NCI-H524 treated with DMSO at 0.1 percent for 48 hours (cell line): ENCODE results near the gene CD160.
"Not testable (repeated sequence)": the region's sequence is repeated elsewhere in the genome, so short reads cannot be mapped to it uniquely, and the experiment has no call there.

ENCODE experiments used
- DNase-seq: peaks from one replicate; lab custom pipeline; 2025; lab: John Stamatoyannopoulos, UW

Gene CD160

DNA sequence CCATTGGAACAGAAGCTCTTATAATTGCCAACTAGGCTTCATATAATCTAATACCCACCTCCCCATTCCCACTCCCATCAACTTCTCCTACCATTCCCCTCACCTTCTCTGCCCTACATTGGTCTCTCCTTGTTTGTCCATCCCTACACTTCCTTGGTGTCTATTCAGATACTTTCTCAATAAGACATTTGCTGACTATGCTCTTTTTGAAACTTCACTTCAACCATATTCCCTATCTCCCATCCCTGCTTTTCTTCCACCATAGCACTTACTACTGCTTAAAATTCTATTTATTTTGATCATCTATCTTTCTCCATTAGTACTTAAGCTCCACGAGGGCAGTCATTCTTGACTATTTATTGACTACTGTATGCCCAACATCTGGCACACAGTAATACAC lies 40.4 kb downstream of the CD160 start:
- DNase-seq: no peak

DNA sequence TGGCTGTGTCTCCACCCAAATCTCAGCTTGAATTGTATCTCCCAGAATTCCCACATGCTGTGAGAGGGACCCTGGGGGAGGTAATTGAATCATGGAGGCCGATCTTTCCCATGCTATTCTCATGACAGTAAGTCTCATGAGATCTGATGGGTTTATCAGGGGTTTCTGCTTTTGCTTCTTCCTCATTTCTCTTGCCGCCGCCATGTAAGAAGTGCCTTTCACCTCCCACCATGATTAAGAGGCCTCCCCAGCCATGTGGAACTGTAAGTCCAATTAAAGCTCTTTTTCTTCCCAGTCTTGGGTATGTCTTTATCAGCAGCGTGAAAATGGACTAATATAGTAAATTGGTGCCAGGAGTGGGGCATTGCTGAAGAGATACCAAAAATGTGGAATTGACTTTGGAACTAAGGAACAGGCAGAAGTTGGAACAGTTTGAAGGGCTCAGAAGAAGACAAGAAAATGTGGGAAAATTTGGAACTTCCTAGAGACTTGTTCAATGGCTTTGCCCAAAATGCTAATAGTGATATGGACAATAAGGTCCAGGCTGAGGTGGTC lies 41.2 kb downstream of the CD160 start:
- not testable (repeated sequence) for DNase-seq

GRCh38 chr1:145761498-145761897 lies 42.2 kb downstream of the CD160 start:
- DNase-seq: not testable (repeated sequence)

GRCh38 chr1:145762001-145762400 lies 42.7 kb downstream of the CD160 start:
- not testable (repeated sequence) for DNase-seq

- not testable (repeated sequence) for DNase-seq
Observed at GRCh38 chr1:145764231-145764940, 45.1 kb downstream of the CD160 start.

DNA sequence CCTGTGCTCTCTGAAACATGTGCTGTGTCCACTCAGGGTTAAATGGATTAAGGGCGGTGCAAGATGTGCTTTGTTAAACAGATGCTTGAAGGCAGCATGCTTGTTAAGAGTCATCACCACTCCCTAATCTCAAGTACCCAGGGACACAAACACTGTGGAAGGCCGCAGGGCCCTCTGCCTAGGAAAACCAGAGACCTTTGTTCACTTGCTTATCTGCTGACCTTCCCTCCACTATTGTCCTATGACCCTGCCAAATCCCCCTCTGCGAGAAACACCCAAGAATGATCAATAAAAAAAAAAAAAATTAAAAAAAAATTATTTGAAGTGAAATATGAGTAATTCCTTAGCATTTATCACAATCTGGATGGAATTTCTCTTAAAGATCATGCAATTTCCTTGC lies 45.8 kb downstream of the CD160 start:
- DNase-seq: not testable (repeated sequence)

GRCh38 chr1:145765585-145766360 lies 46.5 kb downstream of the CD160 start:
- DNase-seq: not testable (repeated sequence)

- DNase-seq: not testable (repeated sequence)
Observed at GRCh38 chr1:145766926-145767325, 47.6 kb downstream of the CD160 start.

DNA sequence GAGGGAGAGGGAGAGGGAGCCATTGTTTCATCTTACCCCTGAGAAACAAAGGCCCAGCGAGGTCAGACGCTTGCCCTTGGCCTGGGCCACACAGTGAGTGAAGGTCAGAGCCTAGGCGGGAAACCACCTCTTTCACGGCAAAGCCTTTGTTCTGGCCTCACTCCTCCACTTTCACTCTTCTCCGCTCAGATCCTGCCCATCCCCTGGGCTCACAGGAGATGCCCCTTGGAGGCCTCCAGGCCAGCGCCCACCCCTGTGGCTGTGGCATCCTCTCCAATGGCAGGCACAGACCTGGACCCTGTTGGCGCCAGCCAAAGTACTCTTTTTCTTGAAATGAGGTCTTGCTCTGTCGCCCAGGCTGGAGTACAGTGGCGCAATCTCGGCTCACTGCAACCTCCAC lies 48.7 kb downstream of the CD160 start:
- DNase-seq: not testable (repeated sequence)

DNA sequence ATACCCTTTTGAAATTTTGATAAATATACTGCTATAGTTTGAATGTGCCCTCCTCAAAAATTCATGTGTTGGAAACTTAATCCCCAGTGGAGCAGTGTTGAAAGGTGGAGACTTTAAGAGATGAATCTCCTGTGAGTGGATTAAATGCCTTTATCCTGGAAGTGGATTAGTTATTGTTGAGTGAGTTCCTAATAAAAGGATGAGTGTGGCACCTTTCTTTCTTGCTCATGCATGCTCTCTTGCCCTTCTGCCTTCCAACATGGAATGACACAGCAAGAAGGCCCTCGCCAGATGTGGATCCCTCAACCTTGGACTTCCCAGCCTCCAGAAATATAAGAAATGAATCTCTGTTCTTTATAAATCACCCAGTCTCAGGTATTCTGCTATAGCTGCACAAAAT lies 51.8 kb downstream of the CD160 start:
- DNase-seq: peak; percentile 11

DNA sequence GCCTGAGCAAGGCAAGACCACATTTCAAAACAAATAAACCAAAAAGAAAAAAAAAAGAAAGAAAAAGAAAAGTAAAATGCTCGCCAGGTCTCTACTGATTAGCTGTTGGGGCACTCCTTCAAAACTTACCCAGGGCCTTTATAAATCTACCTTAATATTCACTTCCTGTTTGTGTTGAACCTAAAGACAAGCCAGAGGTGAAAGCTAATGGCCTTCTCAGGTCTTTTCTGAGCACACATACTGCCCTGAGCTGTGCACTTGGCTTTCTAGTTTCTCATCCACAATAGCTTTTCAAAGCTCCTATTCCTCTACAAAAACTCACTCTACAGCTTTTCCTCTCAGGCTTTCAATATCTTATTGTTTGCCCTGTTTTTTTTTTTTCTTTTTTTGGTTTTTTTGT lies 54.1 kb downstream of the CD160 start:
- DNase-seq: no peak

DNA sequence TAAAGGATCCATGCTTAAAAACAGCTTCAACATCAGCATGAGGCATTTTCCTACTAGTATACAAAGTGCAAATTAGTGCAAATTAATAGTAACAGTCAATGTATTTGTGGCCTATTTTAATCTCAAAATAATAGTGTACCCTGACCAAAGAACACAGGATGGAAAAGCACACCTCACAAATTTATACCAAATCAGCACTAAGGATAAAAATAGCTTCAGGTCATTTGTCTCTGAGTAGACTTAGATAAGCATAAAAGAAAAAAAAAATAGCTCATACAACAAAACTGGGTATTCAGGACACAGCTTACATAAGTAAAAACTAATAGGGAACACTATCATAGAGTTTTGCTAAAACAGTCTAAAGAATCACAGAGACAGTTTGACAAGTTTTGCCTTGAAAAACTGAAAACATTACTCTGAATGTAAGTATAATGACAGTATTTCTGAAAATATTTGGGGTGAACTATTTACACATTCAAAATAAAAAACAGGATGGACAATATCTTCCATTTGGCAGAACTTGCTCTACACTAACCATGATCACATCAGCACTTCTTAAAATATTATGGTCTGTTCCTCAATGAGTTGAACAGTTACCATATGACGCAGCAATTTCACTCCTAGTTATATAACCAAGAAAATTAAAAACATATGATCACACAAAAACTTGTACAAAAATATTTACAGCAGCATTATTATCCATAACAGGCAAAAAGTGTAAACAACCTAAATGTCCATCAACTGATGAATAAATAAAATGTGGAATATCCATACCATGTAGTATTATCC lies 58.3 kb downstream of the CD160 start:
- no peak for DNase-seq

- no peak for DNase-seq
Observed at GRCh38 chr1:145778146-145778540, 58.8 kb downstream of the CD160 start.

DNA sequence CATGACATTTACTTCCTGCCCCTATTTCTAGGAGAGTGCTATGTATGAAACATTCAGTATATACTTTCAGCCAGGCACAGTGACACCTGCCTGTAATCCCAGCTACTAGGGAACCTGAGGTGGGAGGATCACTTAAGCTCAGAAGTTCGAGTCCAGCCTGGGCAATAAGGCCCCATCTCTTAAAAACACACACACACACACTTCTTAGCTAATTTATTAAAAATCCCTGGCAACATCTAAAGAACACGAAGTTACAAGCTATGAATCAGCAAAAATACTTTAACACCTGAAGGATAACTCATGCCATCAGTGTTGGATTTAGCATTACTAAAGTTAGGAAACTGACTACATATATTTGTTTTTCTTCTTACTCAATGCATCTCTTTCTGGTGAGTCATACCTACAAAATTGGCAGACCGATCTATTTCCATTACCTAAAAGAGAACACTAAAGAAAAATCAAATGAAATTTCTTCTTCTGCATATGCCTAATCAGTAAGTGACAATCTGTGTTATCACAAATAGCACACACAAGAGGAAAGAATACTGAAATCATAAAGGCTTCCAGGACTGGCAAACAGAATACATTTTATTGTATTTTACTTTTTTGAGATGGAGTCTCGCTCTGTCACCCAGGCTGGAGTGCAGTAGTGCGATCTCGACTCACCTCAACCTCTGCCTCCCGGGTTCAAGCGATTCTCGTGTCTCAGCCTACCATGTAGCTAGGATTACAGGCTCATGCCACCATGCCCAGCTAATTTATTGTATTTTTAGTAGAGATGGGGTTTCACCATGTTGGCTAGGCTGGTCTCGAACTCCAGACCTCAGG lies 63.2 kb downstream of the CD160 start:
- no peak for DNase-seq

DNA sequence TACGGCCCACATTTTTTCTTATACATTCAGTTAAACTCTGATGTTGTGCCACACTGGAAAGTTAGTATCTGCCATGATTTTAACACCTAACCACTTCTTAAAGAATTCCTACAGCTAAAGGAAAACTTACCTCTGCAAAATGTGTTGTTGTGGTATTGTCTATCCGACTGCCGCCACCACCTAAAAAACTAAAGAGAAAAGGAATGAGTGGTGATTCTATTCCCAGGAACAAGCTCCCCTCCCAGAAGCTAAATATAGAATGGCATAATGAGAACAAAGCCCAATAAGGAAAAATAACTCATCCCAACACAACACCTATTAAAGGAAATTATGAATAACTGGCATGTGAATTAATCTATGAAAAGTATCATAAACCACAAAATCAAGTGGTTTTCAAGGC lies 65.1 kb downstream of the CD160 start:
- no peak for DNase-seq

DNA sequence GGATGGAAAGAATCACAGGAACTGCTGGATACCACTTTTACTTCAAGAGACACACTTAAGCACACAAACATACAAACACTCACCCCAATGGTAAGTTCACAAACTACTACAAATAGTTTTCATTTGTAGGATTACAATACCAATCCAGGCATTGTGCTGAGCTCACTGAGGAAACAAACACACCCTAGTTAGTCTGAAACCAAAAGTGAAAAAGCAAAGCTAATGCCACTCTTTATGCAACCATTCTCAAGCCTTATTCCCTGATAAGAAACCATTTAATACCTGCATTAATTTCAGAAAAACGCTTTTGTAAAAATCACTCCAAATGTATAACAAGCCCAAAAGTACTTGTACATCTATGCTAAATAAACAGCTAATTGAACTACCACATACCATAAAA lies 66.2 kb downstream of the CD160 start:
- no peak for DNase-seq

DNA sequence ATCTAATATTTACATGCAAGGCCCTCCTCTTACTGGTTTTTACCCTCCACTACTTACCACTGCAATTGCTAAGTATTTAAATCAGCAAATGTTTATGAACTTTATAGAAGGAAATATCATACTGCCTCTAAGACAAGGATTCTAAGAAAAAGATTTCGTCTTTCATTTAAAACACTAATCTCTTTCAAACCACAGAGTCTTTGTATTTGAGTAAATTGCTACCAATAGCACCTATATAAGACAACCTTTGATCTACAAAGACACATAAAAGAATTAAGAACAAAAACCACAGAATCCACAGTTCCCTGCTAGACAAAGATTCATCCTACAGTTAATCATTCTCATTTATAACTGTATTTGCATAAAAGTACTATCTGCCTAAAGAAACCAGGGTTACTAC lies 67.0 kb downstream of the CD160 start:
- DNase-seq: no peak

DNA sequence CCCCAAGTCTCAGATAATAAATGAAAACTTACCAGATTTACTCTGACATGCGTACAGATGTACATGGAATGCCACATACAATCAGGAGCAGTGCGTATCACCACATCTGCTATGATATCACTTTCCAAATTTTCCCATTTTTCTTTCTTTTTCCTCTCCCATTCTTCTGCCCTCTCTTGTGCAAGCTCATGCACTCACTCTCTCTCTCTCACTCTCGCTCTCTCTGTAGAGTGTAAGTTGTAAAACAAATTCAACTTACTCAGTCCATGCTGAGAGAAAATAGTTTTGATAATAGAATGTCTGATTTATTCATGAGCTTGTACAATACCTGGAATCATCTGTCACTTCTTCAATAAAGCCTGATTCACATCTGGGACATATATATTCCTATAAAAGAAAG lies 69.3 kb downstream of the CD160 start:
- DNase-seq: no peak
